HepG2 (cell line): ENCODE data around the gene LYPLA2. TPM values are rescaled to one million over a fixed set of nuclear protein-coding genes. Genes with fewer than 3 reads are reported as not detected.

Source experiments
- ATAC-seq: fragments of 200-7000 bp; cut with Tn5 transposase; 3 replicates; pipeline ENCODE4 v1.9.1; 2020; ENCODE audit warnings: mild to moderate bottlenecking, moderate library complexity
- BruUV-seq: library from RNA; stranded (reverse); fragments of 400-500 nt; replicated peaks from 2 replicates; lab custom pipeline; 2021; lab: Mats Ljungman, UMichigan
- CTCF ChIA-PET: fragments of 300-600 bp; formaldehyde crosslinking; extraction: SDS; loops from one replicate; lab custom pipeline; 2021; ENCODE audit warnings: low total read pairs, inconsistent platforms, low intra/inter-chr PET ratio; lab: Yijun Ruan, JAX
- POLR2A ChIA-PET: fragments of 350-600 bp; sonication (Branson Sonifier 250); formaldehyde crosslinking; loops from one replicate; lab custom pipeline; 2020; ENCODE audit warnings: antibody characterized with exemption, inconsistent platforms; lab: Yijun Ruan, JAX
- DNase-seq: peaks from one replicate; pipeline ENCODE4 v3.0.0-alpha.2; 2015; ENCODE audit warnings: low spot score
- FAIRE-seq: peaks from 3 replicates; lab custom pipeline; 2011; peaks lifted over from hg19 to GRCh38; lab: Jason Lieb, UNC
- H2AFZ ChIP-seq: one replicate; pipeline ENCODE4 v1.6.1; 2011; ENCODE audit warnings: low read length, inconsistent platforms
- H3K27ac ChIP-seq: fragments of 300-600 bp; 3 replicates; pipeline ENCODE4 v1.8.0; 2011; ENCODE audit warnings: mixed run types, mild to moderate bottlenecking, mixed read lengths, low read length, inconsistent platforms; ENCODE audit not compliant: insufficient read depth; ENCODE audit errors: extremely low read length
- H3K27me3 ChIP-seq, 2 experiments: fragments of 200-600 bp in 1 of 2; 2 replicates in 1 of 2; 3 replicates in 1 of 2; pipeline versions ENCODE4 v1.6.0 to v1.8.0; 2011; ENCODE audit warnings: low read length in 2 of 2, mild to moderate bottlenecking in 2 of 2, moderate library complexity in 2 of 2, inconsistent platforms in 1 of 2; ENCODE audit not compliant: insufficient read depth in 2 of 2, control insufficient read depth in 1 of 2
- H3K36me3 ChIP-seq, 2 experiments: fragments of 200-600 bp in 1 of 2; replicated peaks in 1 of 2; 2 replicates in 1 of 2; 3 replicates in 1 of 2; pipeline versions ENCODE4 v1.5.1 to v1.8.0; 2011; ENCODE audit warnings: low read length in 2 of 2, inconsistent platforms in 1 of 2; ENCODE audit not compliant: insufficient read depth in 2 of 2, control insufficient read depth in 1 of 2
- H3K4me1 ChIP-seq: 2 replicates; pipeline ENCODE4 v1.5.1; 2012; ENCODE audit warnings: low read length, inconsistent platforms; ENCODE audit not compliant: insufficient read depth
- H3K4me2 ChIP-seq: 2 replicates; pipeline ENCODE4 v1.6.0; 2011; ENCODE audit warnings: low read depth, low read length, inconsistent platforms
- H3K4me3 ChIP-seq, 3 experiments: fragments of 200-600 bp in 1 of 3; sonication (generic), shearing (Covaris generic) in 1 of 3; replicated peaks in 1 of 3; 2 replicates each; pipeline ENCODE4 v1.5.1; 2011 to 2016; ENCODE audit warnings: low read length in 3 of 3, inconsistent platforms in 2 of 3, low read depth in 2 of 3, mild to moderate bottlenecking in 2 of 3, control low read depth in 1 of 3, mixed read lengths in 1 of 3; ENCODE audit not compliant: insufficient read depth in 1 of 3
- H3K79me2 ChIP-seq: one replicate; pipeline ENCODE4 v1.6.1; 2011; ENCODE audit warnings: low read length, inconsistent platforms; ENCODE audit not compliant: insufficient read depth
- H3K9ac ChIP-seq: 2 replicates; pipeline ENCODE4 v1.6.0; 2011; ENCODE audit warnings: mild to moderate bottlenecking, low read depth, low read length, inconsistent platforms; ENCODE audit not compliant: insufficient read depth
- H3K9me3 ChIP-seq: 2 replicates; pipeline ENCODE4 v1.5.1; 2012; ENCODE audit warnings: mild to moderate bottlenecking, low read length
- H4K20me1 ChIP-seq: 2 replicates; pipeline ENCODE4 v1.6.0; 2011; ENCODE audit warnings: inconsistent platforms, mild to moderate bottlenecking, low read length, moderate library complexity; ENCODE audit not compliant: insufficient read depth
- HIC2 ChIP-seq: sonication (generic); formaldehyde crosslinking; IDR thresholded peaks from 2 replicates; pipeline ENCODE4 v1.9.0; 2022; ENCODE audit warnings: low read depth, missing genetic modification reagents
- MEF2D ChIP-seq: sonication (generic); formaldehyde crosslinking; IDR thresholded peaks from 2 replicates; pipeline ENCODE4 v1.5.1; 2020; ENCODE audit warnings: mild to moderate bottlenecking, missing genetic modification reagents
- ZNF280B ChIP-seq: sonication (generic); formaldehyde crosslinking; IDR thresholded peaks from 2 replicates; pipeline ENCODE4 v1.5.0; 2020; ENCODE audit warnings: missing genetic modification reagents, mild to moderate bottlenecking, borderline replicate concordance
- WGBS: methylation state at CpG from one replicate; pipeline ENCODE4 v1.1.6; 2017; ENCODE audit warnings: low lambda C conversion rate; 5-methylcytosine and 5-hydroxymethylcytosine counted together
- in situ Hi-C: cut with HindIII; loops from 2 replicates; pipeline ENCODE4 v1.10.0; 2017; ENCODE audit warnings: low pct_unique_long_range_greater_than_20kb; ENCODE audit not compliant: extremely low pct_ligation_motif_present
- intact Hi-C: fragments of 100-400 bp; cut with micrococcal nuclease; formaldehyde crosslinking; loops from one replicate; pipeline ENCODE4 v1.10.0; 2022; ENCODE audit not compliant: unreplicated experiment
- polyA plus RNA-seq, 8 experiments: library from polyadenylated mRNA; depleted of rRNA in 3 of 8; stranded (reverse) in 7 of 8; unstranded in 1 of 8; fragments of >200 nt; fragmentation: Illumina TruSeq in 4 of 8; extraction: Trizol in 4 of 8; gene quantifications; 2 replicates each; pipeline versions ENCODE4 v1.2.1 to v1.2.3, GENCODE V29; 2011 to 2016; ENCODE audit warnings: low read depth in 4 of 8, missing spikeins in 1 of 8, mixed read lengths in 1 of 8; ENCODE audit not compliant: insufficient read depth in 1 of 8
- total RNA-seq, 5 experiments: library from RNA; depleted of rRNA; stranded (reverse); fragments of >200 nt; fragmentation: Illumina TruSeq; extraction: Trizol; gene quantifications; 2 replicates each; pipeline ENCODE4 v1.2.3, GENCODE V29; 2016; ENCODE audit warnings: low read depth in 1 of 5

LYPLA2 gene
- total and polyA plus RNA-seq, 2 of the 13 experiments (the other 11 are each of a cell fraction or from before 2014, with no cell fraction given), result 72.1 to 73.2 TPM

- no peak for TF ChIP-seq HIC2
Measured at GRCh38 chr1:23814016-23814415, 23.1 kb downstream of the LYPLA2 start (continued).

GRCh38 chr1:23816361-23816760 is 25.4 kb downstream of the LYPLA2 start:
- no peaks in the 10 kb centered on the region for H3K79me2 ChIP-seq
- POLR2A ChIA-PET, result interaction anchor here (1.0 kb wide), 1 partner anchor 38 kb away, joined by 4 read pairs; the partner anchor contains the start of gene PITHD1
- peaks cover 2 to 31% of the 10 kb centered on the region in 2 experiments; a peak in 2 of 5 replicates for H3K36me3 ChIP-seq
- FAIRE-seq, result no peak
- CTCF ChIA-PET, result no interaction called here
- H3K27me3 ChIP-seq, result no peaks in the 10 kb centered on the region
- H3K4me1 ChIP-seq, result no peaks in the 10 kb centered on the region
- TF ChIP-seq ZNF280B (CRISPR knock-in tag), result no peak
- TF ChIP-seq MEF2D (CRISPR knock-in tag), result no peak
- no peak overlapping the region for H3K9ac ChIP-seq
- H2AFZ ChIP-seq, result no peak overlapping the region
- no peak for DNase-seq
- ATAC-seq, result no peak
- H3K4me2 ChIP-seq, result no peak overlapping the region
- in situ Hi-C loops, result no loop called here
- no peak overlapping the region for H3K27ac ChIP-seq
- no peaks in the 10 kb centered on the region for H4K20me1 ChIP-seq
- H3K9me3 ChIP-seq, result no peaks in the 10 kb centered on the region
- intact Hi-C loops, result no loop called here
- H3K4me3 ChIP-seq, result no peak overlapping the region
- no TSS peak for BruUV-seq
- 94% methylated on average over 3 of the region's 3 CpGs for WGBS
